GM18870 (cell line): ENCODE data around the gene CYB561.

Source experiments
- ATAC-seq: cut with Tn5 transposase; IDR thresholded peaks from one replicate; pipeline ENCODE4 v1.9.1; 2021; ENCODE audit warnings: moderate library complexity; ENCODE audit not compliant: unreplicated experiment

Gene CYB561, protein sequence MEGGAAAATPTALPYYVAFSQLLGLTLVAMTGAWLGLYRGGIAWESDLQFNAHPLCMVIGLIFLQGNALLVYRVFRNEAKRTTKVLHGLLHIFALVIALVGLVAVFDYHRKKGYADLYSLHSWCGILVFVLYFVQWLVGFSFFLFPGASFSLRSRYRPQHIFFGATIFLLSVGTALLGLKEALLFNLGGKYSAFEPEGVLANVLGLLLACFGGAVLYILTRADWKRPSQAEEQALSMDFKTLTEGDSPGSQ

DNA sequence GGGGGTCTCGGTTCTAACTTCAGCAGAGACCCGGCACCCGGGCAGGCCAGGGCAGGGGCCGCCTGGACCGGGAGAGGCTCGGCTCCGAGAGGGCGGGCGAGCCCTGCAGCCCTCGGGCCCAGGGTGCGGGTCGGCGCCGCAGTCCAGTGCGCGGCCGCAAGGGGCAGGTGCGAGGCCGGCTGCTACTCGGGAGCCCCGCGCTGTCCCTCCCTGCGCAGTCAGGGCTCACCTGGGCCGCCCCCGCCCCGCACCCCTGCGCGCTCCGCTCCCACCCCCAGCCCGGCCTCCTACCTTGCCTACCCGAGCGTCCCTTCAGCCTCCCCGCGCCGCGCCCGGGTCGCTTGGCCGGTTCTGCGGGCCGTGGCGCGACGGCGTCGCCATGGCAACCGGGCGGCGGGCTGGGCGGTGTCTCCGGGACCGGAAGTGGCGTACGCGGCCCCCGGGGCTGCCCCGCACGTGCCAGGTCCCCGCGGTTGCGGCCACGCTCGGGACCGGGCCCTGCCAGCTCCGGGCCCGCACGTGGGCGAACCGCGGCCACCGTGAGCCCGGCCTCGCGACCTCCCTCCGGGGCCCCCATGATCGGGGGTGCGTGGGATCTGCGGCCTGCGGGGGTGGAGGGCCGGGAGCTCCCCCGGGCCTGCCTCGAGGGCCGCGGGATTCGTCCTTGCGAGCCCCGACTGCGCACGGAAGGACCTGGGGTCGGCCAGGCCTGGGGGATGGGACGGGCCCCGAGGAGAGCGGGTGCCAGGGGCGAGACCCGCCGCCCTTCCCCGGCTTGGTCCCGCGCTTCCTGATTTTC is at the start of gene CYB561:
Gene CYB561 (minus strand): TSS at position 353 of the 799 bp plus-strand sequence. CDS start 8,759 bp downstream, outside the sequence.
- no peak for ATAC-seq

GRCh38 chr17:63495491-63495890 is 49.4 kb upstream of the CYB561 start:
- no peak for ATAC-seq

- ATAC-seq, result no peak
Measured at GRCh38 chr17:63494300-63494928, 48.3 kb upstream of the CYB561 start.

DNA sequence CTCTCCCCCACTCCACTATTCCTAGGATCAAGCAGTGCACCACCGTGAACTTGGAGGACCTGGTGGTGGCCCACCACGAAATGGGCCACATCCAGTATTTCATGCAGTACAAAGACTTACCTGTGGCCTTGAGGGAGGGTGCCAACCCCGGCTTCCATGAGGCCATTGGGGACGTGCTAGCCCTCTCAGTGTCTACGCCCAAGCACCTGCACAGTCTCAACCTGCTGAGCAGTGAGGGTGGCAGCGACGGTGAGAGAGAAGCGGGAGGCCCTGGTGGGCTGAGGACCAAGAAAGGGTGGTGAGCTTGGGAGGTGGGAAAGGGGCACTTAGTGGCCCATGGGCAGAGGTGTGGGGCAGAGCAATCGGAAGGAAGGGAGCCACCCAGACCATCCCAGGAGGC is 47.3 kb upstream of the CYB561 start:
- no peak for ATAC-seq

GRCh38 chr17:63492940-63493339 is 46.8 kb upstream of the CYB561 start:
- no peak for ATAC-seq

GRCh38 chr17:63491977-63492618 is 46.0 kb upstream of the CYB561 start:
- ATAC-seq, result no peak

DNA sequence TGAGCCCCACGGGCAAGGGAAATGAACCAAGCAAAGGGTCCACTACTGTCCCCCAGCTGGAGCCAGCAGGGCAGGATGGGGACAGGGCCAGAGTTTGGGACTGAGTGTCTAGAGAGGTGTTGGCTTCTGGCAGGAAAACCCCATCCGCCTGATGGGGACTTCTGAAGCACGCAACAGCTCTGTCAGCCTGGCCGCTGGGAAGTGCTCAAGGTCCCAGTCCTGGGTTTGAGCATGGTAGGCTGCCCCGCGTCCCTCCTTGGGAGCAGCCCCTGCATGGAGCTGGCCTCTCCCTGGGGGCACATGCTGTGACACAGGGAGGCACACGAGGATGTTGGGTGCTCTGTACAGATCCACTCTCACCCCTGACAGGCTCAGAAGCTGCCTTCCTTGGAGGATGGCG is 45.3 kb upstream of the CYB561 start:
- no peak for ATAC-seq

- no peak for ATAC-seq
Measured at GRCh38 chr17:63490858-63491400, 44.8 kb upstream of the CYB561 start.

- no peak for ATAC-seq
Measured at GRCh38 chr17:63490329-63490728, 44.2 kb upstream of the CYB561 start.

DNA sequence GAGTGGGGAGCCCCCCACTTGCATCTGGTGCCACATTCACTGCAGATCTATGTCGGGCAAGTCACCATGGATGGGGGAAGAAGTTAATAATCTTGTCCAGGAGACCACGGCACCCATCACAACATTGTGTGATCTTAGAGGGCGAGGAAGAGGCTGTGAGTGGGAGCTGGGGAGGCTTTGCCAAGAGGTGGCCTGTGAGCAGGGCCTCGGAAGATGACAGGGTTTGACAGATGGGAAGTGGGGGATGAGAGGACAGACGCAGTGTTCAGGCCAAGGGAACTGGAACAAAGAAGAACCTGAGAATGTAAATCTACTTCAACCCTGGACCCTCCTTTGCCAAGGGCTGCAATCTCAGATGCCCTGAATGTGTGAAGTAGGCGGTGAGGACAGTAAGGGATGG is 43.2 kb upstream of the CYB561 start:
- no peak for ATAC-seq

DNA sequence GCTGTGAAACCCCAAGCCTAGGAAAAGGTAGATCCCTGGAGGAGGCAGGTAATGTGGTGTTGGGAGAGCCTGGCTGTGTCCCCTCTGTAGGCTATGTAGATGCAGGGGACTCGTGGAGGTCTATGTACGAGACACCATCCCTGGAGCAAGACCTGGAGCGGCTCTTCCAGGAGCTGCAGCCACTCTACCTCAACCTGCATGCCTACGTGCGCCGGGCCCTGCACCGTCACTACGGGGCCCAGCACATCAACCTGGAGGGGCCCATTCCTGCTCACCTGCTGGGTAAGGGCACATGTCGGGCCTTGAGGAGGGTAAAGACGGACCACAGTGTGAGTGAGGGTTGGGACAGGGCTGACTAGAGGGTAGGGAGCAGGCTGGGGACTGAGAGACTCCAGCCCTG is 42.7 kb upstream of the CYB561 start:
- no peak for ATAC-seq

DNA sequence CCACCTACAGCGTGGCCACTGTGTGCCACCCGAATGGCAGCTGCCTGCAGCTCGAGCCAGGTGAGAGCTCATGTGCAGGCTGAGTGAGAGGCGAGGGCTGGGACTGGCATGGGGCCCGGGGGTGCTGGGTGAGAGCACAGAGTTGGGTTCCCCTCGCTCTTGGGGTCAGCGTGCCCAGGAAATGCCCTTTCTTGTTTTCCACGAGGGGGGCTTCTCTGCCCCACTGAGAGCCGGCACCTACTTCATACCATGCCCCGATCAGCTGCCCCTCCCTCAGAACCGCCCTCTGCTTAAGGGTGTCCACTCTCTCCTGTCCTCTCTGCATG is 40.9 kb upstream of the CYB561 start:
- no peak for ATAC-seq

DNA sequence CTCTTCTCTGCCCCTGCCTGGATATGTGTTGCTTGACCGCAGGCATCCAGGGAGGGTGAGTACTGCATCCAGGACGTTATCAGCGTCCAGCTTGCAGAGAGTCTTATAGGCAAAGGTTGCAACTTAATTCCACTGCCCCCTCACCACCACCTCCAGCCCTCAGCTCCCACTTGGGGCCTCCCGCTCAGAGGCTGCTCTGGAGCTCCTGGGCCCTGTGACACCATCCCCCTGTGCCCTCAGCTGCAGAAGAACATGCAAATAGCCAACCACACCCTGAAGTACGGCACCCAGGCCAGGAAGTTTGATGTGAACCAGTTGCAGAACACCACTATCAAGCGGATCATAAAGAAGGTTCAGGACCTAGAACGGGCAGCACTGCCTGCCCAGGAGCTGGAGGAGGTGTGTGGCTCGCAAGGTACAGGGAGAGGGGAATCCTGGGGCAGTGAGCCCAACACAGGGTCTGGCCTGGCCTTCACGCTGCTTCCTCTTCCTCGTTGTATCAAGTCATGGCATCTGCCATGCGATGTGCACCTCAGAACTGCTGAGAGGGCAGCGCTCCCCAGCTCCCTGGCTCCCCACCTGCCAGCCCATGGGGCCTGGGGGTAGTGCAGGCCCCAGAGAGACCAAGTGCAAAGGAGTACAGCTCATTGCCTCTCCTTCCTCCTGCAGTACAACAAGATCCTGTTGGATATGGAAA is 40.4 kb upstream of the CYB561 start:
- ATAC-seq, result no peak

- ATAC-seq, result no peak
Measured at GRCh38 chr17:63483655-63484575, 37.8 kb upstream of the CYB561 start.

DNA sequence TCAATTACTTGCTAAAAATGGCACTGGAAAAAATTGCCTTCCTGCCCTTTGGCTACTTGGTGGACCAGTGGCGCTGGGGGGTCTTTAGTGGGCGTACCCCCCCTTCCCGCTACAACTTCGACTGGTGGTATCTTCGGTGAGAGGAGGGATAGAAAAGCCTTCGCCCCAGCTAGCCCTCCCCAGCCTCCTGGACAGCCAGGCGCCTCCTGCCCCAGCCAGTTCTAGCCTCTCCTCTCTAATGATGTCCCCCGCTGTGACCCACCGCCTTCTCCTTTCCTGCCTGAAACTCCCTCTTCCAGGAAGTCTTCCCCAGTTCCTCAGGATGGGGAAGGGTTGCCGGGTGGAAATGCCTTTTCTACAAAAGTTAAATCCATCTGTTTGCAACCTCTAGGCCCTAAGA is 36.9 kb upstream of the CYB561 start:
- ATAC-seq, result no peak

DNA sequence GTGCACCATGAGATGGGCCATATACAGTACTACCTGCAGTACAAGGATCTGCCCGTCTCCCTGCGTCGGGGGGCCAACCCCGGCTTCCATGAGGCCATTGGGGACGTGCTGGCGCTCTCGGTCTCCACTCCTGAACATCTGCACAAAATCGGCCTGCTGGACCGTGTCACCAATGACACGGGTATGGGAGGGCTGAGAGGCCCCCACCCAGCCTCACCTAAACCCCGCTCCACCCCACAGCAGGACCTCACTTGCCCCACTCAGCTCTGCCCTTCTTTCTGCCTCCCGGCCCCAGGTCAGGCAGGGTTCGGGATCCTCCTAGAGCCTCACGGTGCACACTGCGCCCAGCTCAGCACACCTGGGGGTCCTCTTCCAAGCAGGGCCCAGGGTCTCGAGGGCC is 36.4 kb upstream of the CYB561 start:
- ATAC-seq, result no peak

- ATAC-seq, result no peak
Measured at GRCh38 chr17:63481488-63481870, 35.4 kb upstream of the CYB561 start.

GRCh38 chr17:63480826-63481487 is 34.9 kb upstream of the CYB561 start:
- no peak for ATAC-seq

DNA sequence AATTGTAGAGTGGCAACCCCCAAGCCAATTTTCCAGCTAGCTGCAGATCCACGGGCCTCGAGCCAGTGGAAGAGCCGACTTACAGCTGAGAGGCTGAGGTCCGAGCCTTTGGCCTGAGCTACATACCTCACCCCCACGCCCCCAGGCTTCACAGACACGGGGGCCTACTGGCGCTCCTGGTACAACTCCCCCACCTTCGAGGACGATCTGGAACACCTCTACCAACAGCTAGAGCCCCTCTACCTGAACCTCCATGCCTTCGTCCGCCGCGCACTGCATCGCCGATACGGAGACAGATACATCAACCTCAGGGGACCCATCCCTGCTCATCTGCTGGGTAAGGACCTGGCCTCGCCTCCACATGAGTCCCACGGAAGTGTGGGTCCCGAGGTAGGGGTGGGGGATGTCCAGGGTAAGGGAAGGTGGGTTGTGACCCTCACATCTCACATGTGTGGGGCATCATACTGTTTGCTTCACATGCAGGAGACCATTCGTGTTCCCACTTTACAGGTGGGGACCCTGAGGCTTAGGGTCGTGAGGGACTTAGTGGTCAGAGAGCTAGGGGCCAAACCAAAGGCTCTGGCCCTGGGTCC is 34.2 kb upstream of the CYB561 start:
- no peak for ATAC-seq
